Epithelial cell of esophagus (primary cell): ENCODE measurements around the gene NR3C2.

Experiments
- DNase-seq: peaks from one replicate; pipeline ENCODE4 v3.0.0; 2010; ENCODE audit warnings: low read depth
- H3K4me3 ChIP-seq: 2 replicates; pipeline ENCODE4 v1.5.1; 2011; ENCODE audit warnings: mild to moderate bottlenecking, low read length, control low read depth
- TF ChIP-seq, protein P1 (sequence below): IDR thresholded peaks from 2 replicates; pipeline ENCODE4 v1.5.1; 2011; ENCODE audit warnings: low read depth, mild to moderate bottlenecking, low read length, control low read depth, inconsistent platforms; ENCODE audit not compliant: insufficient read depth; ENCODE audit errors: missing control alignments

NR3C2 gene

GRCh38 chr4:148173397-148174017 lies 268.7 kb downstream of the NR3C2 start:
- TF ChIP-seq, protein P1, sequence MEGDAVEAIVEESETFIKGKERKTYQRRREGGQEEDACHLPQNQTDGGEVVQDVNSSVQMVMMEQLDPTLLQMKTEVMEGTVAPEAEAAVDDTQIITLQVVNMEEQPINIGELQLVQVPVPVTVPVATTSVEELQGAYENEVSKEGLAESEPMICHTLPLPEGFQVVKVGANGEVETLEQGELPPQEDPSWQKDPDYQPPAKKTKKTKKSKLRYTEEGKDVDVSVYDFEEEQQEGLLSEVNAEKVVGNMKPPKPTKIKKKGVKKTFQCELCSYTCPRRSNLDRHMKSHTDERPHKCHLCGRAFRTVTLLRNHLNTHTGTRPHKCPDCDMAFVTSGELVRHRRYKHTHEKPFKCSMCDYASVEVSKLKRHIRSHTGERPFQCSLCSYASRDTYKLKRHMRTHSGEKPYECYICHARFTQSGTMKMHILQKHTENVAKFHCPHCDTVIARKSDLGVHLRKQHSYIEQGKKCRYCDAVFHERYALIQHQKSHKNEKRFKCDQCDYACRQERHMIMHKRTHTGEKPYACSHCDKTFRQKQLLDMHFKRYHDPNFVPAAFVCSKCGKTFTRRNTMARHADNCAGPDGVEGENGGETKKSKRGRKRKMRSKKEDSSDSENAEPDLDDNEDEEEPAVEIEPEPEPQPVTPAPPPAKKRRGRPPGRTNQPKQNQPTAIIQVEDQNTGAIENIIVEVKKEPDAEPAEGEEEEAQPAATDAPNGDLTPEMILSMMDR, result no peak
- DNase-seq, result no peak
- no peak overlapping the region for H3K4me3 ChIP-seq

DNA sequence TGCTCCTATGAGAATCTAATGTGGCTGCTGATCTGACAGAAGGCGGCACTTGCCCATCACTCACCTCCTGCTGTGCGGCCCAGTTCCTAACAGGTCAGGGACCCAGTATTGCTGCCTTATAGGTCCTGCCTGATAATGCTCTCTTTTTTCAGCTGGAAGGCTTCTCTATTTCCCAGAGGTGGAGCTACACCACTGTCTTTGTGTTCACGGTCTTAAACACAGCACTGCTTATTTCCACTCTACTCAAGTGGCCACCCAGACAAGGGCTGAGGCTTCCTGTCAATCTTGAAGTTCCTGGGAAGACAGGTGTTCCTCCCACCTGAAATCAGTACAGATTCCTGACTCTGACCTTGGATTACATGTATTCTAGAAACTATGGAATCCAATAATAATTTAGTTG lies 270.6 kb downstream of the NR3C2 start:
- TF ChIP-seq, protein P1, result no peak
- no peak overlapping the region for H3K4me3 ChIP-seq
- no peak for DNase-seq

DNA sequence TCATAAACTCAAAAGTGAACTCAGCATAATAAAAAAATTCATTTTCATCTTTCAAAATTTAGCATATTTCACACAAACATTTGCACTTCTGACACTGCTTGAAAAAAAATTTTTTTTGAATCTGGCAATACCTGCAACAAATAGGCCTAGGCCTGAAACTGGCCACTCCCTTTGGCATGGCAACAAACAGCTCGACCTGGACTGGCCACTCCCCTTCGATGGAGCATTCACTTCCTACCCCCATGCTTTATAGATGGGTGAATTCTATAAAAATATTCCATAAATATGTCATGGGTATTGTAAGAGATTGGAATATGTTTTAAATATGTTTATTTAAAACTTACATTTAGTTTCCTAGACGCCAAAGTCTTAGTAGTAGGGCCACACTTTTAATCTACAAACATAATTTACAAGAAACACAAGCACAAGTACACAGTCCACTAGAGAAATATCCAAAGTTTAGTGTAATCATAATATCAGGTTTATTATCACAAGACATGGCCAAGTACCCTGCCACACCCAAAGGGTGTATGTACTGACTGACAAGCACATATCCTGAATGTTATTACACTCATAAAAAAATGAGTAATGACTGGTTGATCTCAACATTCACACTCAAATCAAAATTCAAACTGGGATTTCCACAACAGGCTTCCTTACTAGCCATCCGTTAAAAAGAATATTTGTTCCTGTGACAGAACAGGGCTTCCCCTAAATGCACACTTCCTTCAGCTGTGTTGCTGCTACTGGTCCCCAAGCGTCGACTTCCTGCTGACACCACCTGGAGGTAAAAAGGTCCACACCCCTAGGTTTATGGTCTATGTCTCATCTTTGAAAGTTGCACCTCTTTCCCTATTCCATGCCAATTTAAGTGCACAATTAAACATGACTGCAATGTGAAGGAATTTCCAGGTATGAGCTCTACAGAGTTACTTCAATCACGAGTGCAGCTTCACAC lies 271.5 kb downstream of the NR3C2 start:
- DNase-seq, result peak; percentile 30
- TF ChIP-seq, protein P1, result no peak
- no peak overlapping the region for H3K4me3 ChIP-seq

- DNase-seq, result no peak
- H3K4me3 ChIP-seq, result no peak overlapping the region
- TF ChIP-seq, protein P1, result no peak
These were observed 276.1 kb downstream of the NR3C2 start for GRCh38 chr4:148166132-148166591.

DNA sequence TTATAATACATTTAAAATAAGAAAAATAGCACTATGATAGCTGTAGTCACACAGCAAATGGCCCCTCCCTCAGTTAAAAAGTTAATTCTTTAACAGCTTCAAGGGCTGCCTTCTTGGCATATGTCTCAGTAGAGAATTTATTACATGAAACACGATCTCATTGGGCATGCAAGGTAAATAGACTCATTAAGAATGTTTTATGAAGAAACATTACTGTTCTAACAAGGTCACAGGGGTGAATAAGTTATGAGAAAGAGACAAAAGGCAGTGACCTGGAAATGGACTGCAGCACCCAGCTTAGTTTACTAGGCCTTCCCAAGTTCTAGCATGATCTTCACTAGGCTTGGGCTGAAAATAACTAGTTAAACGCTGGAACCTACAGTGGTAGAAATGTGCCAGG lies 277.7 kb downstream of the NR3C2 start:
- TF ChIP-seq, protein P1, result no peak
- no peak for DNase-seq
- H3K4me3 ChIP-seq, result no peak overlapping the region

DNA sequence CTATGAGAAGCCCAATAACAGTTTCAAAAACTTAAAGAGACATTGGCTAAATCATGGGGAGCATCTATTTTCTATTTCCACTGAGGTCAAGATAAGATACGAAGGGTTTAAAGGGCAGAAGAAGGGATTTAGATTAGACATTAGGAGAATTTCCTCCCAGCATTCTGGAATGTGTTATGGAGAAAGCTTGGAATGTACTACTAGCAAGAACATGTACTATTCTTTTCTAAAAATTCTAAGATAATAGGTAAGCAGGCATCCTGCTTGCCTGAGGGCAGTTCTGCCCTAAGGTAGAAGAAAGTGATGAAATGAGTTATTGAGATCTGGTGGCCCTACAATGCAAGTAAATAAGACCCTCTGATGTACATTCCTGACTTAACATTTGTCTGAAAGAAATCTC lies 279.2 kb downstream of the NR3C2 start:
- peak; percentile 58 for DNase-seq
- H3K4me3 ChIP-seq, result no peak overlapping the region
- TF ChIP-seq, protein P1, result no peak
